SJCRH30 (cell line): ENCODE data around the gene ABCG1. TPM values are rescaled to one million over a fixed set of nuclear protein-coding genes. Genes with fewer than 3 reads are reported as not detected.

Experiments used
- DNase-seq, 2 experiments: peaks; one replicate each; pipeline ENCODE4 v3.0.0-alpha.2; 2015 to 2020
- H3K27ac ChIP-seq: fragments of 250-450 bp; sonication (Bioruptor Pico); 2 replicates; pipeline ENCODE4 v1.5.1; 2020; ENCODE audit warnings: mild to moderate bottlenecking, moderate library complexity
- H3K27me3 ChIP-seq: fragments of 250-450 bp; sonication (Bioruptor Pico); 2 replicates; pipeline ENCODE4 v1.5.1; 2020; ENCODE audit warnings: mild to moderate bottlenecking, moderate library complexity
- H3K36me3 ChIP-seq: fragments of 250-450 bp; sonication (Bioruptor Pico); 2 replicates; pipeline ENCODE4 v1.5.1; 2020; ENCODE audit warnings: mild to moderate bottlenecking, moderate library complexity
- H3K4me1 ChIP-seq: fragments of 250-450 bp; sonication (Bioruptor Pico); 2 replicates; pipeline ENCODE4 v1.5.1; 2020; ENCODE audit warnings: mild to moderate bottlenecking, moderate library complexity
- H3K4me3 ChIP-seq: fragments of 250-450 bp; sonication (Bioruptor Pico); 2 replicates; pipeline ENCODE4 v1.5.1; 2020; ENCODE audit warnings: mild to moderate bottlenecking, moderate library complexity
- H3K9me3 ChIP-seq: fragments of 250-450 bp; sonication (Bioruptor Pico); replicated peaks from 2 replicates; pipeline ENCODE4 v1.5.1; 2020; ENCODE audit warnings: mild to moderate bottlenecking, moderate library complexity
- total RNA-seq: library from RNA; depleted of rRNA; stranded (reverse); fragments of >200 nt; shearing (Covaris generic); gene quantifications from 2 replicates; pipeline ENCODE4 v1.2.3, GENCODE V29; 2014

ABCG1 gene
- total RNA-seq, 1 experiment from 2014 or later = 0.04 TPM

GRCh38 chr21:42269386-42269785 is 50.4 kb downstream of the ABCG1 start:
- Histone ChIP-seq H3K27ac (no peak overlapping the region), H3K36me3 (no peaks in the 10 kb centered on the region), H3K4me1 (no peaks in the 10 kb centered on the region), H3K4me3 (no peak overlapping the region), H3K9me3 (no peaks in the 10 kb centered on the region), H3K27me3 (0 out of 2 replicates have a peak, but pooled peaks cover 1% of the 10 kb centered on the region)
- no peak for DNase-seq

- Histone ChIP-seq H3K36me3 (no peaks in the 10 kb centered on the region), H3K4me1 (no peaks in the 10 kb centered on the region), H3K27ac (no peak overlapping the region), H3K27me3 (no peaks in the 10 kb centered on the region), H3K4me3 (no peak overlapping the region), H3K9me3 (no peaks in the 10 kb centered on the region)
- DNase-seq = no peak
Observed at GRCh38 chr21:42271065-42271464, 52.1 kb downstream of the ABCG1 start.

- Histone ChIP-seq H3K27me3 (no peaks in the 10 kb centered on the region), H3K4me1 (no peaks in the 10 kb centered on the region), H3K4me3 (no peak overlapping the region), H3K27ac (no peak overlapping the region), H3K9me3 (no peaks in the 10 kb centered on the region), H3K36me3 (no peaks in the 10 kb centered on the region)
- no peak for DNase-seq
Observed at GRCh38 chr21:42272109-42272962, 53.4 kb downstream of the ABCG1 start.

- Histone ChIP-seq H3K4me3 (no peak overlapping the region), H3K27ac (no peak overlapping the region), H3K36me3 (no peaks in the 10 kb centered on the region), H3K9me3 (no peaks in the 10 kb centered on the region), H3K27me3 (no peaks in the 10 kb centered on the region), H3K4me1 (no peaks in the 10 kb centered on the region)
- DNase-seq = no peak
Observed at GRCh38 chr21:42272984-42273600, 54.2 kb downstream of the ABCG1 start.

- Histone ChIP-seq H3K4me3 (no peak overlapping the region), H3K36me3 (no peaks in the 10 kb centered on the region), H3K9me3 (no peaks in the 10 kb centered on the region), H3K4me1 (no peaks in the 10 kb centered on the region), H3K27me3 (peaks cover 5% of the 10 kb centered on the region; the same call in 1 of the 2 replicates), H3K27ac (no peak overlapping the region)
- DNase-seq = no peak
Observed at GRCh38 chr21:42276076-42276475, 57.1 kb downstream of the ABCG1 start.

GRCh38 chr21:42276526-42277154 is 57.7 kb downstream of the ABCG1 start:
- Histone ChIP-seq H3K4me3 (no peak overlapping the region), H3K27me3 (peaks cover 5% of the 10 kb centered on the region; the same call in 1 of the 2 replicates), H3K36me3 (no peaks in the 10 kb centered on the region), H3K4me1 (no peaks in the 10 kb centered on the region), H3K9me3 (no peaks in the 10 kb centered on the region), H3K27ac (no peak overlapping the region)
- DNase-seq = no peak

GRCh38 chr21:42277593-42277992 is 58.7 kb downstream of the ABCG1 start:
- Histone ChIP-seq H3K27ac (no peak overlapping the region), H3K9me3 (no peaks in the 10 kb centered on the region), H3K4me1 (no peaks in the 10 kb centered on the region), H3K4me3 (no peak overlapping the region), H3K36me3 (no peaks in the 10 kb centered on the region), H3K27me3 (peaks cover 5% of the 10 kb centered on the region; the same call in 1 of the 2 replicates)
- DNase-seq = no peak

GRCh38 chr21:42278451-42279149 is 59.7 kb downstream of the ABCG1 start:
- Histone ChIP-seq H3K27me3 (peaks cover 5% of the 10 kb centered on the region; the same call in 1 of the 2 replicates), H3K27ac (no peak overlapping the region), H3K4me1 (no peaks in the 10 kb centered on the region), H3K36me3 (no peaks in the 10 kb centered on the region), H3K9me3 (no peaks in the 10 kb centered on the region), H3K4me3 (no peak overlapping the region)
- no peak for DNase-seq

- no peaks in the 10 kb centered on the region for H3K9me3 ChIP-seq
- H3K27me3 ChIP-seq = peaks cover 5% of the 10 kb centered on the region; the same call in 1 of the 2 replicates
- DNase-seq = no peak
- no peaks in the 10 kb centered on the region for H3K36me3 ChIP-seq
- H3K27ac ChIP-seq = no peak overlapping the region
- no peaks in the 10 kb centered on the region for H3K4me1 ChIP-seq
- no peak overlapping the region for H3K4me3 ChIP-seq
Observed at GRCh38 chr21:42279341-42279871, 60.5 kb downstream of the ABCG1 start.

GRCh38 chr21:42279888-42280287 is 60.9 kb downstream of the ABCG1 start:
- no peak overlapping the region for H3K4me3 ChIP-seq
- DNase-seq = no peak
- H3K27me3 ChIP-seq = peaks cover 5% of the 10 kb centered on the region; the same call in 1 of the 2 replicates
- H3K9me3 ChIP-seq = no peaks in the 10 kb centered on the region
- no peaks in the 10 kb centered on the region for H3K4me1 ChIP-seq
- H3K36me3 ChIP-seq = no peaks in the 10 kb centered on the region
- H3K27ac ChIP-seq = no peak overlapping the region

- Histone ChIP-seq H3K27ac (no peak overlapping the region), H3K4me1 (no peaks in the 10 kb centered on the region), H3K4me3 (no peak overlapping the region), H3K27me3 (peaks cover 5% of the 10 kb centered on the region; the same call in 1 of the 2 replicates), H3K9me3 (no peaks in the 10 kb centered on the region), H3K36me3 (no peaks in the 10 kb centered on the region)
- no peak for DNase-seq
Observed at GRCh38 chr21:42280356-42281180, 61.6 kb downstream of the ABCG1 start.

GRCh38 chr21:42281181-42281680 is 62.3 kb downstream of the ABCG1 start:
- Histone ChIP-seq H3K27ac (no peak overlapping the region), H3K4me3 (no peak overlapping the region), H3K36me3 (no peaks in the 10 kb centered on the region), H3K27me3 (peaks cover 5% of the 10 kb centered on the region; the same call in 1 of the 2 replicates), H3K4me1 (no peaks in the 10 kb centered on the region), H3K9me3 (no peaks in the 10 kb centered on the region)
- no peak for DNase-seq

- no peaks in the 10 kb centered on the region for H3K36me3 ChIP-seq
- no peaks in the 10 kb centered on the region for H3K9me3 ChIP-seq
- DNase-seq = no peak
- no peak overlapping the region for H3K27ac ChIP-seq
- H3K4me1 ChIP-seq = no peaks in the 10 kb centered on the region
- no peak overlapping the region for H3K4me3 ChIP-seq
- peaks cover 5% of the 10 kb centered on the region; the same call in 1 of the 2 replicates for H3K27me3 ChIP-seq
Observed at GRCh38 chr21:42282021-42282420, 63.1 kb downstream of the ABCG1 start.
